GM19240 (cell line): ENCODE measurements around the gene MSL1.
A peak's percentile ranks its signal among the peaks of the same experiment; 100 is the strongest.

Experiments used
- DNase-seq: peaks from one replicate; pipeline ENCODE4 v3.0.0; 2011; ENCODE audit warnings: low spot score; ENCODE audit not compliant: insufficient read length

Gene MSL1

GRCh38 chr17:40090237-40091119 lies 31.3 kb upstream of the MSL1 start:
- DNase-seq = no peak

GRCh38 chr17:40091691-40092397 lies 29.9 kb upstream of the MSL1 start:
- no peak for DNase-seq

- DNase-seq = no peak
These were observed 29.2 kb upstream of the MSL1 start for GRCh38 chr17:40092581-40092980.

GRCh38 chr17:40093005-40093579 lies 28.7 kb upstream of the MSL1 start:
- DNase-seq = no peak

- no peak for DNase-seq
These were observed 28.1 kb upstream of the MSL1 start for GRCh38 chr17:40093580-40094201.

- DNase-seq = no peak
These were observed 26.9 kb upstream of the MSL1 start for GRCh38 chr17:40094874-40095273.

- DNase-seq = no peak
These were observed 26.3 kb upstream of the MSL1 start for GRCh38 chr17:40095351-40095943.

DNA sequence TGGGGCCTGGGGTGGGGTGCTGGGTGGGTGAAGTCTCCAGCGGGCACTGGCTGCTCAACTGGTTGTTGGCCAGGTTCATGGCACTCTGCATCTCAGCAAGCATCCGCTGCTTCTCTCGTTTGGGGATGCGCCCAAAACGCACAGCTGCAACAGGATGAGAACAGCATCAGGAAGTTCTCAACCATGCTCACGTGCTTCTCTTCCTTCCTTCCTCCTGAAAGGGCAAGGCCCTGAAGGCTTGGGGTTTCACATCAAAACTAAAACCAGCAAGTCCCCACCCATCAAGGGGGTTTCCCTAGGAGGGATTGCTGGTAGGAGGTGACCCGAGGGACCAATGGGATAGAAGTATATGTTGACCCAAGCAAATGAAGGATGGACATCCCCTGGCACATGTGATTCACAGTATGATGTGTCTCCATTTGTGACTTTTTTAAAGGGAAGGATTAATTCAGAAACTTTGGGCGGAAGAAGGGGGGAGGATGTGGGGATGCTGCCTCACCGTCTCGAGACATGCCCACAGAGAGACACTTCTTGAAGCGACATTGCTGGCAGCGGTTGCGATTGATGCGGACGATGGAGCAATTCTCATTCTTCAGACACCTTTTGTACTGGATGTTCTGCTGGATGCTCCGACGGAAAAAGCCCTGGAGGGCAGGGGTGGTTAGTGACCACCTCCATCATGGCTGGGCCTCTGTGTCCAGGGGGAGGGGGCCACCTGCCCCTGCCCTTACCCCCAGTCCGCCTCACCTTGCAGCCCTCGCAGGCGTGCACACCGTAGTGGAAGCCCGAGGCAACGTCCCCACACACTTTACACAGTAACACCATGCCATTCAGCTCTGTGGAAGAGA lies 25.6 kb upstream of the MSL1 start:
- DNase-seq = peak; percentile 98

GRCh38 chr17:40097087-40097486 lies 24.7 kb upstream of the MSL1 start:
- no peak for DNase-seq

- DNase-seq = no peak
These were observed 23.6 kb upstream of the MSL1 start for GRCh38 chr17:40097931-40098845.

DNA sequence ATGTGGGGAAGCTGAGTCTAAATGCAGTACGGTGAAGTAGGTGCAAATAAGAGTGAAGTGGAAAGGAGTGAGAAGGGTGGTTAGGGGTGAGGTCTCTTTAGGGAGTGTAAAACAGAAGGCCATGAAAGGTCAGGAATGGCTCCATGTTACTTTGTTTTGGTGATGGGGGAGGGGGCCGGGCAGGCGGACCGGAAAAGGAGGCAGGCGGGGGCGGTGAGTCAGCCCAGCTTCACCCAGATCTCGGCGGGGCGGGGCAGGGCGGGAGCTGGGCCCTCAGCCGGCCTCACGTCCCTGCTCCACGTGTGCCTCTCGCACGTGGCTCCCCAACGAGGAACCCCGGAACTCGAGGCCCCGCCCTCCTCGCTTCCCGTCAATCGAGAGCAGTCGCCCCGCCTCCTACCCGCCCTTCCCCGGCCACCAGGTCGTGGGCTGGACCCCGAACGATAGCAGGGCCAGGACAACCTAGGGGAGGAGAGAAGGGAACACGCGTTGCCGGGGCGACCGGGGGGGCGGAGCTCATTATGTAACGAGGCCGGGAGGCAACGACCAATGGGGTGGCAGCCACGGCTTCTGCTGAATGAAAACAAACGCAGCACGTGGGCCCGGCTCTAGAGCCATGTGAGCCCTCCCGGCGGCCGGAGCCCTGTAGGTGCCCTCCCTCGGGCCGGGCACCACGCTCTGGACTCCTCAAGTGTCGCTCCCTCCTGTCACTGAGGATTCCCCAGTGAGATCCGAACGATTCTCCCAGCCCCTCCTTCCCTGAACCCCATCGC lies 22.7 kb upstream of the MSL1 start:
- DNase-seq = peak; percentile 85

GRCh38 chr17:40099619-40100418 lies 22.0 kb upstream of the MSL1 start:
- DNase-seq = no peak

- no peak for DNase-seq
These were observed 21.4 kb upstream of the MSL1 start, which contains the start of gene NR1D1 for GRCh38 chr17:40100419-40100668. NR1D1 (minus strand) TSS chr17:40100589; CDS start chr17:40100094, 495 bp downstream.

GRCh38 chr17:40100669-40101366 lies 21.0 kb upstream of the MSL1 start:
- peak; percentile 48 for DNase-seq

- no peak for DNase-seq
These were observed 20.2 kb upstream of the MSL1 start for GRCh38 chr17:40101367-40102210.

DNA sequence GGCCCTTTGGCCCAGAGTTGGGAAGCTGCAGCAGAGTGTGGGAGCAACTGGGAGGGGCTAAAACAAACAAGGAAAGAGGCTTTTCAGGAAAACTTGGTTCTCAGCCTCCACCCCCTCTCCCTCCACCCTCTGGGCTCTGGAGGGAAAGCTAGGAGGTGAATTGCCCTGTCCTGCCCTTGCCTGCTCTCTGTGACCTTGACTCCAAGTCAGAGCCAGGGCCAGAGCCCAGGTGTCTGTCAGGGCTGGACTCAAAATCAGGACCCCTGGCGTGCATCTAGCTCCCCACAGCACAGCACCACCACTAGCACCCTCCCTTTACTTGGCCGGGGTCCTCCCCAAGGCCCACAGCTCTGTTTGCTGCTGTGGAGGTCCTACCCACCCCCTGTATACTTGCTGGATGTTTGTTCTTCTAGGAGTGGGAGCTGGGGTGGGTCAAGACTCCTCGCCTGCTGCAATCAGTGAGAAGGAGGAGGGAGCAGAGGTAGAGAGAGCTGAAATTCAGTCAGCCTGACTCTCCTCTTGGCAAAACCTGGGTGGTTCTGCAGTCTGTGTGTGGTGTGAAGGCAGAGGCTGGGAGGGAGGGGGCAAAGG lies 18.6 kb upstream of the MSL1 start:
- no peak for DNase-seq
